ENCODE results near the gene TBC1D16.

Gene TBC1D16

DNA sequence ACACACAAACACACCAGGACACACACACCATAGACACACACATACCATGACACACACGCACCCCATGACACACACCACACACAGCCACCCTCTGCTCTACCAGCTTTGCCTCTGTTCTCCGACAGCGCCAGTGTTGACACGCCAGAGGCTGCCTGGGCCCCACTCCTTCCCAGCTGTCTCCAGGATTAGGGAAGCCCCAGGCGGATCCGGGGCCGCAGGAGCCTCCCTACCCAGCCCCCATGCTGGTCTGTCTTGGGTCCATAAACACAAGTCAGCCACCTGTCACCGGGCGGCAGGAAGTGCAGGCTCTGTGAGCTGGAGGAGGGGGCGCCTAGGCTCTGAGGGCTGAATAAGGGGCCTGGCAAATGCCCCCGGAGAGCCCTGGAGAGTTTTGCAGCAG, 10.5 kb downstream of the TBC1D16 start:
- DNase-seq, result no peak

DNA sequence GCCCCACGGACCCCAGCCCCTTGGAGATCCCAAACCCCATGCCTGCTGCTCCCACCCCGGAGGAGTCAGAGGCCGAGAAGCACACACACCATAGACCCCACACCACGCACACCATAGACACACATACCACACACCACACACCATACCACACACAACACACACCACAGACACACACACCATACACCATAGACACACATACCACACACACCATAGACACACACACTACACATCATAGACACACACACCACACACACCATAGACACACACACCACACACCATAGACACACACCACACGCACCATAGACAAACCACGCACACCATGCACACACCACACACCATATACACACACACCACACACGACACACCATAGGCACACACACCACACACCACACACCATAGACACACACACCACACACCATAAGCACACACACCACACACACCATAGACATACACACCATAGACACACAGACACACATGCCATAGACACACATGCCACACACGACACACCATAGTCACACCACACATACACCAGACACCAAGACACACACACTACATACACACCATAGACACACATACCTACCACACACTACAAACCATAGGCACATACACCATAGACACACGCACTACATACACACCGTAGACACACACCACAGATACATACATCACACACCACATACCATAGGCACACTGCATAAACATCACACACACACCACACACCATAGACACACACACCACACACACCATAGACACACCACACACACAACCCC, 11.3 kb downstream of the TBC1D16 start:
- DNase-seq, result no peak

DNA sequence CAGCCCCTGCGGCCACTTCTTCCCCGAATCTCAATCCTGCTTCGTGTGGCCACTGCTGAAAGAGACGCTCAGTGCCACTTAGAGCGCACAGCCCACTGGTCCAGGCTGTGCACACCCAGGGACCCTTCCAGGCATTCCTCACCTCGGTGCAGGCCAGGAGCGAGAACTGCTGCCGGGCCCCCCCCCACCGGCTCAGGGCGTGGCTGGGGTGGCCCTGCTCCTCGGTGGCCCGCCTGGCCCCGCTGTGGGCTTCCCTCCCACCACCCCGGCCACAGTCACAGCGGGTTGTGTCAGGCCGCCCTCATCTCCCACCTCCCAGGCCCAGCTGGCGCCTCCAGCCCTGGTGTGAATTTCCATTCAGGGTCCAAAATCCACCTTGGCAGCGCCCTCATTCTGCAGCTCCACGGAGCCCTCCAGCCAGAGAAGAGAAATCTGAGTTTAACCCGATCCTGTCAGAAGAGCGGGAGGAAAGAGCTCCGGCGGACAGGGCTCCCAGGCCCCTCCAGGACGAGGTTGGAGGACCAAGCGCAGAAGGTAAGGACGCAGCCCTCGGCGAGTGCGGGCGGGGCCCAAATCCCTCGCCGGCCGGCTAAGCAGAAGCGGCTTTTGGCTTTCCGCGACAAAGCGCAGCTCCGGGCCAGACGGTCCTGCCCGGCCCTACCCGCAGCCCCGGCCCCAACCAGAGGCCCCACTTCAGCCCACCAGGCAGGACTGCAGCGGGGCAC, 12.0 kb downstream of the TBC1D16 start:
- DNase-seq, result peak in 1 of 56 donors; percentile 14

DNA sequence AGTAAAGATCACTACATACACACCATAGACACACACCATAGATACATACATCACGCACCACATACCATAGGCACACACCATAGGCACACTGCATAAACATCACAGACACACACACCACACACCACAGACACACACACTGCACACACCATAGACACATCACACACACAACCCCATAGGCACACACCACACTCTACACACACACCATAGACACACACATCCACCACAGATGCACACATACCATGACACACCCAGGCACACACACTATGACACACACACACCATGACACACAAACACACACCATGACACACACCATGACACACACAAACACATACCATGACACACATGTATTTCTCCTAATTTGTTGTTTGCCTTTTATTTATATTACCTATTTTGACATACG, 14.1 kb downstream of the TBC1D16 start:
- DNase-seq, result no peak

DNA sequence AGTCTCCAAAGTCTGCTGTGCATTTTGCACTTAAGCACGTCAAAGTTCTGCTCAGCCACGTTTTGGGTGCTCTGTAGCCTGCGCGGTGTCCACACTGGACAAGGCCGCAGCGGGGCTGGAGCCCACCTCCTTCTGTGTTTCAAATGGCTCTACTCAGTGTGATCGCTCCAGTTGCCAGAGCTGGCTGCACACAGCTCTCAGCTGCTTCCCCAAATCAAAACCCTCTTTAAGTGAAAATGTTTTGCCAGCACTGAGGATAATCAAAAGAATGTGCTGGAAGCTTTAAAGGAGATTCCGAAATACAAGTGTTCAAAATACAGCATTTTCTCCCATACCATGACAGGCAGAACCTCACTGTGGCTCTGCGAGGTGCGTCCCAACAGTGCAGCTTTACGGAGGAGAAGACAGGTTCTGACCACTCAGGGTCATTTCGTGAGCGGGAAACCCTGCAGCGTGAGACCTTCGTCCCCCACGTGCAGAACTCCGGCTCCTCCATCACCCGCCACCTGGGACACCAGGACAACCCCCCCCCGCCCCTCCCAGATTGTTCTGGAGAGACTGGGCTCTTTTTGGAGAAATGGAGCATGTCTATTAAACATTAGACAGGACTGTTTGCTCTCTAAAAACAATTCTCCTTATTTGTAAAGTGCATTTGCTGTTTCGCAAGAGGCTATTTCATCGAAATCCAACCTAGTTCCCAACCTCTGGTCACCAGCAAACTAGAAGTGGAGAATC, 16.6 kb downstream of the TBC1D16 start:
- no peak for DNase-seq

DNA sequence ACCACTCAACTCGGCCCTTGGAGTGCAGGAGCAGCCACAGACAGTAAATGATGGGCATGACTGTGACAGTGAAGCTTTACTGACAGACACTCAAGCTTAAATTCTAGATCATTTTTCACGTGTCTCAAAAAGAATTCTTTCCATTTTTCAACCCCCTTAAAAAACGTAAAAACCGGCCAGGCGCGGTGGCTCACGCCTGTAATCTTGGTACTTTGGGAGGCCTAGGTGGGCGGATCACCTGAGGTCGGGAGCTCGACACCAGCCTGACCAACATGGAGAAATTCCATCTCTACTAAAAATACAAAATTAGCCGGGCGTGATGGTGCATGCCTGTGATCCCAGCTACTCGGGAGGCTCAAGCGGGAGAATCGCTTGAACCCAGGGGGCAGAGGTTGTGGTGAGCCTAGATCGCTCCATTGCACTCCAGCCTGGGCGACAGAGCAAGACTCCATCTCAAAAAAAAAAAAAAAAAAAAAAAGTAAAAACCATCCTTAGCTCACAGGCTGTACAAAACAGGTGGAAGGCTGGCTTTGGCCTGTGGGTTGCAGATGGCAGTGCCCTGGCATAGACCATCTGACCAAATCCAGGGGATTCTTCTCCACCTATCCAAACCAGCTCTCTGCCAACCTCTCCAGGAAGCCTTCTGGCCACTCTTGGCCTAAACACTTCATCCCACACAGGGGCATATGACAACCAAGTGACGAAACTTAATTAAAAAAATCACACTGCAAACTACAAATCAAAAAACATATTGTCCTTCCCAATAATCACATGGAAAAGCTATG, 18.3 kb downstream of the TBC1D16 start:
- no peak for DNase-seq

GRCh38 chr17:80012765-80013741, 22.6 kb downstream of the TBC1D16 start:
- DNase-seq, result no peak

- DNase-seq, result no peak
These were observed 23.6 kb downstream of the TBC1D16 start for GRCh38 chr17:80011989-80012555.

GRCh38 chr17:80010283-80010858, 25.3 kb downstream of the TBC1D16 start:
- no peak for DNase-seq

- DNase-seq, result no peak
These were observed 26.0 kb downstream of the TBC1D16 start for GRCh38 chr17:80009391-80010282.

DNA sequence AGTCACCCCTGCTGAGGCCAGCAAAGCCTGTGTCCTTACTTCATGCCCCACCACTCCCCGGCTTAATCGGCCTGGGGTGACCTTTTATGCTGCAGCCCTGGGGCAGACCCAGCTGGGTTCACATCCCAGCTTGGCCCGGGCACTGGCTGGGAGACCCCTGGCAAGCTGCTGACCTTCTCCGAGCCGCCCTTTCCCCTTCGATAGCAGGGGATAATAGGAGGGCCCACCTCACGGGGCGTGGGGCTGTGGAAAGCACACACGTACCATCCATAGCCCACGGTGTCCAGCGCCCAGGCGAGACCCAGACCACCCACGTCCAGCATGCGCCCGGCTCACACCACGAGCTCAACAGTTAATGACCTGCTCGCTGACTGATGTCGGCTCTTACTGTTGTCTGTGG, 26.8 kb downstream of the TBC1D16 start:
- DNase-seq, result no peak

- peak in 34 of 56 donors; percentile 8 to 72 (median 28) for DNase-seq
These were observed 27.3 kb downstream of the TBC1D16 start for GRCh38 chr17:80008383-80008840.

GRCh38 chr17:80007939-80008338, 27.7 kb downstream of the TBC1D16 start:
- no peak for DNase-seq

DNA sequence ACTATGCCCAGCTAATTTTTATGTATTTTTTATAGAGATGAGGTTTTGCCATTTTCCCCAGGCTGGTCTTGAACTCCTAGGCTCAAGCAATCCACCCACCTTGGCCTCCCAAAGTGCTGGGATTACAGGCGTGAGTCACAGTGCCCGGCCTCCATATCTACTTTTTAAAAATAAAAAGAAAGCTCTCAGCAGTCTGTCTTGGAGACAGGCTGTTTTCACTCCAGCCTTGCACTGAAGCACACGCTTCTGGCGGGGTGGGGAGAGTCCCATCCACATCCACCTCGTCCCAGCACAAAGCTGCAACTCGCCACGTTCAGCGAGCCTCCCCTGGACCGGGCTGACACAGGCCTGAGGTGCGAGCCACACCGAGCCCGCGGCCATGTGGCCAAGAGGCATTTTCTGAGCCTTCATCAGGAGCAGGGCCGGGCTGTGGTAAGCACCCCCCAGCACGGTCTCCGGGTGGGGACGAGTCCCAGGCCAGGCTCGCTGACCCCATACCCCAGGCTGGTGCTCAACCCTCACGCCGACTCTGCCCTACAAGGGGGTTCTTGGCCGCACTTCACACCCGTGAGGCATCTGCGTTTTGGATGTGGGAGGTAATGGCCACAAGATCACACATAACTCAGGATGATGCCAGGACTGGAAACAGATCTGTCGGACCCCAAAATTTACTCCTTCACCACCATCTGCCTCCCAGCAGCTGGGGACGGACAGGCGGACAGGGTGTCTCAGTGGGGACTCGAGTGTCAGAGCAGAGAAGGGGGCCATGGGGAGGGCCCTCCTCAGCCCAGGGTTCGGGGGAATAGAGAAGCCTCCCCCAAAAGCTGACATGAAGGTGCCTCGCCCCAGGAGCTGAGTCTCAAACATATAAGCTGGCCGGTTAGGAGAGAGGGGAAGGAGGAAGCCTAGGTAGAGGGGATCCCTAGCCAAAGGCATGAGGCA, 28.6 kb downstream of the TBC1D16 start:
- no peak for DNase-seq

DNA sequence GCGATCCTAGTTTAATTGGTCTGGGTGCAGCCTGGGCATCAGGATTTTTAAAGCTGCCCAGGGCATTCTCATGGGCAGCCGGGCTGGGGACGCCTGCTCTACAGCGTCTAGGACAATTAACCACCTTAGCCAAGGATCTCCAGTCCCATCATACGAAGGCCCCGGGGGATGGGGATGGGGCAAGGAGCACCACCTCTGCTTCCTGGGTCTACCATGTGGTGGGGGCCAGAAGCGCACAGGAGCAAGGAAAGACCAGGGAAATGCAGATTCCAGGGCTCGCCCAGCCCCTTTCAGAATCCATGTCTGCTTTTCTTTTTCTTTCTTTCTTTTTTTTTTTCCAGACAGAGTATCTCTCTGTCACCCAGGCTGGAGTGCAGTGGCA, 29.3 kb downstream of the TBC1D16 start:
- no peak for DNase-seq

- peak in 22 of 56 donors; percentile 6 to 42 (median 24) for DNase-seq
These were observed 30.0 kb downstream of the TBC1D16 start for GRCh38 chr17:80005360-80006338.
